Calu3 (cell line): ENCODE data around the gene PLEKHG1. TPM values are rescaled to one million over a fixed set of nuclear protein-coding genes. Genes with fewer than 3 reads are reported as not detected.

ENCODE experiments used
- BruUV-seq: library from RNA; stranded (reverse); fragments of 400-500 nt; replicated peaks from 2 replicates; lab custom pipeline; 2021; lab: Mats Ljungman, UMichigan
- CTCF ChIA-PET: fragments of 300-600 bp; sonication (Branson Sonifier 250); formaldehyde crosslinking; loops from one replicate; lab custom pipeline; 2022; ENCODE audit warnings: antibody characterized with exemption; lab: Charles Lee
- DNase-seq: peaks from one replicate; pipeline ENCODE4 v3.0.0; 2022
- H3K27ac Mint-ChIP-seq: one replicate; pipeline ENCODE4 v1.8.0; 2022; ENCODE audit warnings: mixed read lengths; ENCODE audit not compliant: unreplicated experiment
- H3K27me3 Mint-ChIP-seq: one replicate; pipeline ENCODE4 v1.8.0; 2022; ENCODE audit warnings: mixed read lengths; ENCODE audit not compliant: unreplicated experiment
- H3K36me3 Mint-ChIP-seq: one replicate; pipeline ENCODE4 v1.8.0; 2022; ENCODE audit warnings: mild to moderate bottlenecking, moderate library complexity, mixed read lengths; ENCODE audit not compliant: insufficient read depth, unreplicated experiment
- H3K4me1 Mint-ChIP-seq: one replicate; pipeline ENCODE4 v1.8.0; 2022; ENCODE audit warnings: mild to moderate bottlenecking, low read depth, mixed read lengths; ENCODE audit not compliant: unreplicated experiment
- H3K4me3 Mint-ChIP-seq: one replicate; pipeline ENCODE4 v1.8.0; 2022; ENCODE audit warnings: mild to moderate bottlenecking, low read depth, moderate library complexity, mixed read lengths; ENCODE audit not compliant: unreplicated experiment
- H3K9me3 Mint-ChIP-seq: one replicate; pipeline ENCODE4 v1.8.0; 2022; ENCODE audit warnings: low read depth, mixed read lengths; ENCODE audit not compliant: unreplicated experiment
- CTCF ChIP-seq: fragments of 200-600 bp; IDR thresholded peaks from one replicate; pipeline ENCODE4 v1.8.0; 2022; ENCODE audit warnings: antibody characterized with exemption; ENCODE audit not compliant: unreplicated experiment
- intact Hi-C: fragments of 100-400 bp; cut with micrococcal nuclease; formaldehyde crosslinking; loops from one replicate; pipeline ENCODE4 v1.10.0; 2022; ENCODE audit not compliant: unreplicated experiment
- total RNA-seq: library from RNA; stranded (reverse); gene quantifications from 2 replicates; pipeline ENCODE4 v1.2.3, GENCODE V29; 2022

PLEKHG1 gene
- total RNA-seq, 1 experiment from 2014 or later: 16.9 TPM

- intact Hi-C loops: no loop called here
- no peak for TF ChIP-seq CTCF
Measured at GRCh38 chr6:150588888-150589499, 10.7 kb upstream of the PLEKHG1 start.

GRCh38 chr6:150589852-150590251, 9.8 kb upstream of the PLEKHG1 start:
- intact Hi-C loops: no loop called here
- CTCF ChIA-PET: no interaction called here

More at GRCh38 chr6:150588888-150589499, 10.7 kb upstream of the PLEKHG1 start:
- H3K27ac Mint-ChIP-seq: no peak overlapping the region
- H3K36me3 Mint-ChIP-seq: no peaks in the 10 kb centered on the region
- CTCF ChIA-PET: no interaction called here
- DNase-seq: no peak
- no TSS peak for BruUV-seq
- H3K27me3 Mint-ChIP-seq: no peaks in the 10 kb centered on the region
- peaks cover 2% of the 10 kb centered on the region for H3K9me3 Mint-ChIP-seq
- H3K4me1 Mint-ChIP-seq: peaks cover 9% of the 10 kb centered on the region
- H3K4me3 Mint-ChIP-seq: no peak overlapping the region

GRCh38 chr6:150590446-150590845, 9.2 kb upstream of the PLEKHG1 start:
- CTCF ChIA-PET: no interaction called here
- Mint-ChIP-seq H3K27me3 (no peaks in the 10 kb centered on the region), H3K4me3 (no peak overlapping the region), H3K9me3 (peaks cover 2% of the 10 kb centered on the region), H3K36me3 (no peaks in the 10 kb centered on the region), H3K4me1 (peaks cover 9% of the 10 kb centered on the region), H3K27ac (no peak overlapping the region)
- no peak for DNase-seq
- TF ChIP-seq CTCF: no peak
- intact Hi-C loops: no loop called here
- BruUV-seq: no TSS peak

More at GRCh38 chr6:150589852-150590251, 9.8 kb upstream of the PLEKHG1 start:
- no peaks in the 10 kb centered on the region for H3K36me3 Mint-ChIP-seq
- no TSS peak for BruUV-seq
- no peak for DNase-seq
- no peak overlapping the region for H3K4me3 Mint-ChIP-seq
- H3K27me3 Mint-ChIP-seq: no peaks in the 10 kb centered on the region
- H3K4me1 Mint-ChIP-seq: peaks cover 9% of the 10 kb centered on the region
- H3K9me3 Mint-ChIP-seq: peaks cover 2% of the 10 kb centered on the region
- no peak overlapping the region for H3K27ac Mint-ChIP-seq
- TF ChIP-seq CTCF: no peak

GRCh38 chr6:150592377-150592995, 7.2 kb upstream of the PLEKHG1 start:
- no peak for DNase-seq
- Mint-ChIP-seq H3K27ac (no peak overlapping the region), H3K4me3 (no peak overlapping the region), H3K27me3 (no peaks in the 10 kb centered on the region), H3K36me3 (no peaks in the 10 kb centered on the region), H3K4me1 (peaks cover 9% of the 10 kb centered on the region), H3K9me3 (peaks cover 2% of the 10 kb centered on the region)
- no peak for TF ChIP-seq CTCF
- CTCF ChIA-PET: no interaction called here
- intact Hi-C loops: no loop called here
- no TSS peak for BruUV-seq
